Fibroblast of lung (primary cell): Measurements from ENCODE around the gene PHF3.

Experiments
- CTCF ChIP-seq, 2 donors: IDR thresholded peaks in 1 of 2; conservative IDR thresholded peaks in 1 of 2; 1 replicate in 1 of 2; 2 replicates in 1 of 2; pipeline ENCODE4 v1.5.1; 2011 to 2012; ENCODE audit warnings: low read length in 2 of 2, control low read depth in 1 of 2, inconsistent platforms in 1 of 2, low read depth in 1 of 2, mild to moderate bottlenecking in 1 of 2
- EZH2 ChIP-seq: IDR thresholded peaks from 2 replicates; pipeline ENCODE4 v1.5.1; 2012; ENCODE audit warnings: low read length, control low read depth, mild to moderate bottlenecking; ENCODE audit errors: missing control alignments

GRCh38 chr6:63740709-63741108 lies 105.1 kb downstream of the PHF3 start:
- no peak for TF ChIP-seq CTCF (conservative IDR thresholded peaks at IDR 0.05 in 1 of 2, IDR thresholded peaks at IDR 0.05 in 1 of 2; ENCODE audit: low read depth in 1 of 2, low read length in 2 of 2)
- no peak for TF ChIP-seq EZH2
